ENCODE measurements around the gene IL17C. TPM values are rescaled to one million over a fixed set of nuclear protein-coding genes. Genes with fewer than 3 reads are reported as not detected.

The IL17C gene
- total and polyA plus RNA-seq, 2 experiments from 2014 or later = 0.57 TPM; not detected in 1

GRCh38 chr16:88686062-88686438, 47.7 kb downstream of the IL17C start:
- peaks cover 20% of the 10 kb centered on the region for H3K4me1 ChIP-seq (ENCODE audit: insufficient read depth)
- peak; percentile 72 for DNase-seq (ENCODE audit: low spot score)

GRCh38 chr16:88686439-88687253, 48.3 kb downstream of the IL17C start, which contains the start of gene SNAI3:
SNAI3 (minus strand) TSS chr16:88686507; CDS start chr16:88686406, 101 bp downstream.
- H3K4me2 ChIP-seq = peak within 1 kb of the TSS; percentile 100
- H3K27ac ChIP-seq = peak within 1 kb of the TSS; percentile 87
- no peaks in the 10 kb centered on the region for H3K9me2 ChIP-seq (replicated peaks; ENCODE audit: insufficient read depth)
- peaks cover 20% of the 10 kb centered on the region for H3K4me1 ChIP-seq (ENCODE audit: insufficient read depth)
- H3K36me3 ChIP-seq (replicated peaks; ENCODE audit: insufficient read depth, low read depth) = no peaks in the 10 kb centered on the region
- no peaks in the 10 kb centered on the region for H3K9me3 ChIP-seq (ENCODE audit: low read depth)
- H2AFZ ChIP-seq = peak within 1 kb of the TSS; percentile 84
- H3K27me3 ChIP-seq = peaks cover 3% of the 10 kb centered on the region
- H3K4me3 ChIP-seq = peak within 1 kb of the TSS; percentile 70
- WGBS (ENCODE audit: low lambda C conversion rate, missing lambda C conversion rate) = 12% methylated on average over 46 of the region's 65 CpGs
- no peak for TF ChIP-seq EZH2 (IDR thresholded peaks at IDR 0.05; ENCODE audit: borderline replicate concordance)
- TF ChIP-seq EZH2phosphoT487 (IDR thresholded peaks at IDR 0.05; ENCODE audit: low read depth, severe bottlenecking, unreplicated experiment) = no peak
- TF ChIP-seq CTCF (IDR thresholded peaks at IDR 0.05; ENCODE audit: poor library complexity) = no peak
- DNase-seq (ENCODE audit: low spot score) = peak; percentile 92
- H3K79me2 ChIP-seq = no peaks in the 10 kb centered on the region
- H4K20me1 ChIP-seq (ENCODE audit: insufficient read depth, poor library complexity, severe bottlenecking) = no peaks in the 10 kb centered on the region

More at GRCh38 chr16:88686062-88686438, 47.7 kb downstream of the IL17C start:
- Histone ChIP-seq H3K9me3 (ENCODE audit: low read depth) (no peaks in the 10 kb centered on the region), H4K20me1 (ENCODE audit: insufficient read depth, poor library complexity, severe bottlenecking) (no peaks in the 10 kb centered on the region), H3K36me3 (replicated peaks; ENCODE audit: insufficient read depth, low read depth) (no peaks in the 10 kb centered on the region), H3K79me2 (no peaks in the 10 kb centered on the region), H3K27ac (peak overlapping the region; percentile 83), H2AFZ (peak overlapping the region; percentile 84), H3K9me2 (replicated peaks; ENCODE audit: insufficient read depth) (no peaks in the 10 kb centered on the region), H3K27me3 (peaks cover 3% of the 10 kb centered on the region), H3K4me3 (peak overlapping the region; percentile 70), H3K4me2 (peak overlapping the region; percentile 100)
- WGBS (ENCODE audit: low lambda C conversion rate, missing lambda C conversion rate) = 2% methylated on average over 14 of the region's 25 CpGs
- TF ChIP-seq EZH2phosphoT487 (IDR thresholded peaks at IDR 0.05; ENCODE audit: low read depth, severe bottlenecking, unreplicated experiment) (no peak), EZH2 (IDR thresholded peaks at IDR 0.05; ENCODE audit: borderline replicate concordance) (peak; percentile 55), CTCF (IDR thresholded peaks at IDR 0.05; ENCODE audit: poor library complexity) (no peak)

DNA sequence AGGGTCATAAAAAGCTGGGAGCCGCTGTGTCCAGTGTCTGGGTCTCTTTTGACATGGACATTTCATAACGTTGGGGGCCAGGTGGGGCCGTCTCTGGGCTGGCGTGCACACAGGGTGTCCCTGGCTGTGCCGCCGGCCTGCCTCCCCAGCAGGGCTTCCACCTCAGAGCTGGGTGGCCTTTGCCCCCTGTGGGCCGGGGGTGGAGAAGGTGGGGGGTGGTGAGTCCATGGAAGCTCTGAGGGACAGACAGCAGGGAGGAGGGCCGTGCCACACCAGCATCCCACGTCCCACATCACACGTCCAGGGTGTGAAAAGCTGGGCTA, 48.8 kb downstream of the IL17C start:
- Histone ChIP-seq H3K9me2 (replicated peaks; ENCODE audit: insufficient read depth) (no peaks in the 10 kb centered on the region), H3K4me1 (ENCODE audit: insufficient read depth) (peaks cover 20% of the 10 kb centered on the region), H3K9me3 (ENCODE audit: low read depth) (no peaks in the 10 kb centered on the region), H3K4me2 (peak overlapping the region; percentile 100), H3K27me3 (peaks cover 3% of the 10 kb centered on the region), H2AFZ (no peak overlapping the region), H3K79me2 (no peaks in the 10 kb centered on the region), H4K20me1 (ENCODE audit: insufficient read depth, poor library complexity, severe bottlenecking) (no peaks in the 10 kb centered on the region), H3K36me3 (replicated peaks; ENCODE audit: insufficient read depth, low read depth) (no peaks in the 10 kb centered on the region), H3K27ac (peak overlapping the region; percentile 87), H3K4me3 (no peak overlapping the region)
- no peak for TF ChIP-seq CTCF (IDR thresholded peaks at IDR 0.05; ENCODE audit: poor library complexity)
- no peak for TF ChIP-seq EZH2phosphoT487 (IDR thresholded peaks at IDR 0.05; ENCODE audit: low read depth, severe bottlenecking, unreplicated experiment)
- no peak for TF ChIP-seq EZH2 (IDR thresholded peaks at IDR 0.05; ENCODE audit: borderline replicate concordance)
- DNase-seq (ENCODE audit: low spot score) = peak; percentile 28
- WGBS (ENCODE audit: low lambda C conversion rate, missing lambda C conversion rate) = 54% methylated on average over 9 of the region's 10 CpGs
